ENCODE measurements around the gene KRT36.

- TF ChIP-seq POLR2A (IDR thresholded peaks at IDR 0.05; ENCODE audit: low read depth, low read length) (no peak), SPI1 (IDR thresholded peaks at IDR 0.05; ENCODE audit: low read depth, low read length) (no peak), POLR2AphosphoS5 (IDR thresholded peaks at IDR 0.05; ENCODE audit: low read depth, low read length) (no peak), TAF1 (IDR thresholded peaks at IDR 0.05; ENCODE audit: low read depth, low read length) (no peak), PAX5 (IDR thresholded peaks at IDR 0.05; ENCODE audit: insufficient read depth, low read length, severe bottlenecking) (no peak), POU2F2 (IDR thresholded peaks at IDR 0.05; ENCODE audit: low read depth, low read length) (no peak)
Measured at GRCh38 chr17:41524261-41524660, 34.6 kb upstream of the KRT36 start.

All from GM12891 (cell line).